BLaER1 (cell line): ENCODE measurements around the gene ABCA9.

Source experiments
- H3K27ac ChIP-seq: shearing (Covaris generic); formaldehyde crosslinking; 2 replicates; pipeline ENCODE4 v1.8.1; 2022
- H3K27me3 ChIP-seq: shearing (Covaris generic); formaldehyde crosslinking; 2 replicates; pipeline ENCODE4 v1.8.1; 2022
- H3K36me3 ChIP-seq: shearing (Covaris generic); formaldehyde crosslinking; 2 replicates; pipeline ENCODE4 v1.8.1; 2022
- H3K4me1 ChIP-seq: shearing (Covaris generic); formaldehyde crosslinking; 2 replicates; pipeline ENCODE4 v1.8.1; 2022
- H3K4me2 ChIP-seq: shearing (Covaris generic); formaldehyde crosslinking; 2 replicates; pipeline ENCODE4 v1.8.1; 2022
- H3K4me3 ChIP-seq: shearing (Covaris generic); formaldehyde crosslinking; 2 replicates; pipeline ENCODE4 v1.8.1; 2022
- H3K9ac ChIP-seq: shearing (Covaris generic); formaldehyde crosslinking; 2 replicates; pipeline ENCODE4 v1.8.1; 2022
- H3K9me3 ChIP-seq: shearing (Covaris generic); formaldehyde crosslinking; 2 replicates; pipeline ENCODE4 v1.8.1; 2022
- H4K20me1 ChIP-seq: shearing (Covaris generic); formaldehyde crosslinking; 2 replicates; pipeline ENCODE4 v1.8.1; 2022
- Cebpa-rat ChIP-seq: shearing (Covaris generic); IDR thresholded peaks from 2 replicates; pipeline ENCODE4 v1.8.1; 2022

ABCA9 gene, protein sequence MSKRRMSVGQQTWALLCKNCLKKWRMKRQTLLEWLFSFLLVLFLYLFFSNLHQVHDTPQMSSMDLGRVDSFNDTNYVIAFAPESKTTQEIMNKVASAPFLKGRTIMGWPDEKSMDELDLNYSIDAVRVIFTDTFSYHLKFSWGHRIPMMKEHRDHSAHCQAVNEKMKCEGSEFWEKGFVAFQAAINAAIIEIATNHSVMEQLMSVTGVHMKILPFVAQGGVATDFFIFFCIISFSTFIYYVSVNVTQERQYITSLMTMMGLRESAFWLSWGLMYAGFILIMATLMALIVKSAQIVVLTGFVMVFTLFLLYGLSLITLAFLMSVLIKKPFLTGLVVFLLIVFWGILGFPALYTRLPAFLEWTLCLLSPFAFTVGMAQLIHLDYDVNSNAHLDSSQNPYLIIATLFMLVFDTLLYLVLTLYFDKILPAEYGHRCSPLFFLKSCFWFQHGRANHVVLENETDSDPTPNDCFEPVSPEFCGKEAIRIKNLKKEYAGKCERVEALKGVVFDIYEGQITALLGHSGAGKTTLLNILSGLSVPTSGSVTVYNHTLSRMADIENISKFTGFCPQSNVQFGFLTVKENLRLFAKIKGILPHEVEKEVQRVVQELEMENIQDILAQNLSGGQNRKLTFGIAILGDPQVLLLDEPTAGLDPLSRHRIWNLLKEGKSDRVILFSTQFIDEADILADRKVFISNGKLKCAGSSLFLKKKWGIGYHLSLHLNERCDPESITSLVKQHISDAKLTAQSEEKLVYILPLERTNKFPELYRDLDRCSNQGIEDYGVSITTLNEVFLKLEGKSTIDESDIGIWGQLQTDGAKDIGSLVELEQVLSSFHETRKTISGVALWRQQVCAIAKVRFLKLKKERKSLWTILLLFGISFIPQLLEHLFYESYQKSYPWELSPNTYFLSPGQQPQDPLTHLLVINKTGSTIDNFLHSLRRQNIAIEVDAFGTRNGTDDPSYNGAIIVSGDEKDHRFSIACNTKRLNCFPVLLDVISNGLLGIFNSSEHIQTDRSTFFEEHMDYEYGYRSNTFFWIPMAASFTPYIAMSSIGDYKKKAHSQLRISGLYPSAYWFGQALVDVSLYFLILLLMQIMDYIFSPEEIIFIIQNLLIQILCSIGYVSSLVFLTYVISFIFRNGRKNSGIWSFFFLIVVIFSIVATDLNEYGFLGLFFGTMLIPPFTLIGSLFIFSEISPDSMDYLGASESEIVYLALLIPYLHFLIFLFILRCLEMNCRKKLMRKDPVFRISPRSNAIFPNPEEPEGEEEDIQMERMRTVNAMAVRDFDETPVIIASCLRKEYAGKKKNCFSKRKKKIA (N-terminal part only)

DNA sequence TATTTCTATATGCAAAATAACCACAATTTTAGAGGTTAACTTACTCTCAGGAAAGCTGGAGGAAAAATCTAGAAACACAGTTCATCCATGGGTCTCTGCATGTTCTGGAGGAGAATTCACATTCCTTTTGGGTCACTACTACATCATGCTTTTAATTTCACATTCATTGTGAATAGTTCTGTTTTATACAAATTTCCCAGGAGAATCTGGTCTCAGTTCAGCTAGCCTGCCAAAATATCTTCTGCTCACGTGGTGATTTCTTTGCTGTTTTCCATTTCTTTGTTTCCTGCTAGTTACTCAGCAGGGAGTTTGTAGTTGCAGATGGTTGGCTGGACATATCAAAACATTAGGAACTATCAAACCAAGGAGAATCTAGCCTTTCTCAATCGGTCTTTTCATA, at the start of gene ABCA9:
Gene ABCA9 (minus strand): TSS at position 106 of the 400 bp plus-strand sequence. CDS start 9,801 bp downstream, outside the sequence.
- no peaks in the 10 kb centered on the region for H4K20me1 ChIP-seq

DNA sequence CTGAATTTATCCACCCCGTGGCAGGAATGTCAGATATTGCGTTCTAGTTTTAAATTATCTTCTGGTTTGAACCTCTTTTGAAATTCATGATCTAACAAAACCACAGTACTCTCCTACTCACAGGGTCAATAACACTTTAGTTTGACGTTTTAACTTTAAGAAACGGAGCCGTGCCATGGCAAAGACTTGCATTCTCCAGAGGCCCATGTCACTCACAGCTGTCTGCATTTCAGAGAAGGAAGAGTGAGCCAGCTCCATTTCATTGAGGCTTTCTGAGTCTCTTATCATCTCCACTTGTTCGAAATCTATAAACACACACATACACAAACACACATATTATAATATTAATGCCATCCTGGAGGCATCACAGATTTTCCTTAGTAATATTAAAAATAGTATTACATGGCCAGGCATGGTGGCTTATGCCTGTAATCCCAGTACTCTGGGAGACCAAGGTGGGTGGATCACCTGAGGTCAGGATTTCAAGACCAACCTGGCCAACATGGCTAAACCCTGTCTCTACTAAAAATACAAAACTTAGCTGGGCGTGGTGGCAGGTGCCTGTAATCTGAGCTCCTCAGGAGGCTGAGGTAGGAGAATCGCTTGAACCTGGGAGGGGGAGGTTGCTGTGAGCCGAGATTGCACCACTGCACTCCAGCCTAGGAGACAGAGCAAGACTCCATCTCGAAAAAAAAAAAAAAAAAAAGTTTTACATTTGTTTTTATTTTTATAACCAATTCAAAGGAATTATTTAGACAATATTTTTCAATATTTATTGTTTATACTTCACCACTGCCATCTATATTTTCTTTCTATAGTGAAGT, 45.4 kb upstream of the ABCA9 start:
- Histone ChIP-seq H3K4me3 (no peak overlapping the region), H3K9ac (no peak overlapping the region), H3K27me3 (no peaks in the 10 kb centered on the region), H3K27ac (no peak overlapping the region), H3K36me3 (no peaks in the 10 kb centered on the region), H3K4me2 (no peak overlapping the region), H3K4me1 (no peaks in the 10 kb centered on the region), H4K20me1 (no peaks in the 10 kb centered on the region), H3K9me3 (no peaks in the 10 kb centered on the region)
- no peak for TF ChIP-seq Cebpa-rat

More for the DNA sequence above, at the start of gene ABCA9:
- Histone ChIP-seq H3K27me3 (no peaks in the 10 kb centered on the region), H3K36me3 (no peaks in the 10 kb centered on the region), H3K4me3 (no peak within 1 kb of the TSS; the same call in 1 of the 2 replicates), H3K9me3 (peaks cover 19% of the 10 kb centered on the region), H3K9ac (peak within 1 kb of the TSS; percentile 47), H3K4me2 (peak within 1 kb of the TSS; percentile 67), H3K27ac (peak within 1 kb of the TSS; percentile 70; the same call in 1 of the 2 replicates), H3K4me1 (peaks cover 37% of the 10 kb centered on the region)
- no peak for TF ChIP-seq Cebpa-rat

DNA sequence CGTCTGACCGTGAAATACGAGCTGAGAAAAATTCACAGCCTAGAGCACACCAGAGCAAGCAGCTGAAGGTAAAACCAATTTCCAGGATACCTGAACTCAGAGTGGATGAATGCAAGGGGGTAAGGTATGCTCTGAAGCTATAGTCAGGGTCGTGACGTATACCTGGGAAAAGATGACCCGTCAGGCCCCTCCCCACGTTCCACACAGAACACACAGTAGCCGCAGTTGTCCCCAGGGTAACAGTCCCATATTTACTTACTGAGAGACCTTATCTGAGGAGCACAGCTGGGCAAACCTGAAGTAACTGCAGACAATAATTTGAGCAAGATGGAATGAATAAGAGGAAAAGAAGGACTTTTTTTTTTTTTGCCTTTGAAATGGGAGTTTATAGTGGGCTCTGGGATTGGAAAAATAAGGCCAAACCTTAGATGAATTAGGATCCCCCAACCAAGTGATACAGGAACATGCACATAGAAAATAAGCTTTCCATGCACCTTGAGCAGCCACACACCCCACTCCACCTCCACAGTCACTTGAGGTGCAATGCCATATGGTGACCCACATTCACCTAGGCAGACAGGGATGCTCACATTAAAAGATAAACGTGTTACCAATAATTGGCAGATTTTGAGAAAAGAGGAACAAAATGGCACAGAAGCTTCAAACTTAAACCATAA, 43.0 kb upstream of the ABCA9 start:
- no peaks in the 10 kb centered on the region for H3K36me3 ChIP-seq
- H4K20me1 ChIP-seq, result no peaks in the 10 kb centered on the region
- TF ChIP-seq Cebpa-rat, result no peak
- H3K4me1 ChIP-seq, result no peaks in the 10 kb centered on the region
- H3K4me3 ChIP-seq, result no peak overlapping the region
- no peak overlapping the region for H3K4me2 ChIP-seq
- H3K9me3 ChIP-seq, result no peaks in the 10 kb centered on the region
- no peaks in the 10 kb centered on the region for H3K27me3 ChIP-seq
- no peak overlapping the region for H3K9ac ChIP-seq
- no peak overlapping the region for H3K27ac ChIP-seq

DNA sequence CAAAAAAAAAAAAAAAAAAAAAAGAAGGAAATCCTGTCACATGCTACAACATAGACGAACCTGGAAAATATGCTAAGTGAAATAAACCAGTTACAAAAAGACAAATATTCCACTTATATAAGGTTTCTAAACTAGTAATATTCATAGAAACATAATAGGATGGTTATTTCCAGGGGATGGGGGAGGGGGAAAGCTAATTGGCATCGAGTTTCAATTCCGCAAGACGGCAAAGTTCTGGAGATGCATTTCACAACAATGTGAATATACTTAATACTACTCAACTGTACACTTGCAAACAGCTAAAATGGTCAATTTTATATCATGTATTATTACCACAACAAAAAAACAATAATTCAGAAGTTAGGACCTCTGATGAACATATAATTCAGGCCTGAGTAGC, 37.9 kb upstream of the ABCA9 start:
- TF ChIP-seq Cebpa-rat, result no peak
- Histone ChIP-seq H3K4me2 (no peak overlapping the region), H3K4me1 (no peaks in the 10 kb centered on the region), H3K9me3 (no peaks in the 10 kb centered on the region), H4K20me1 (no peaks in the 10 kb centered on the region), H3K4me3 (no peak overlapping the region), H3K9ac (no peak overlapping the region), H3K27ac (no peak overlapping the region), H3K27me3 (no peaks in the 10 kb centered on the region), H3K36me3 (no peaks in the 10 kb centered on the region)

DNA sequence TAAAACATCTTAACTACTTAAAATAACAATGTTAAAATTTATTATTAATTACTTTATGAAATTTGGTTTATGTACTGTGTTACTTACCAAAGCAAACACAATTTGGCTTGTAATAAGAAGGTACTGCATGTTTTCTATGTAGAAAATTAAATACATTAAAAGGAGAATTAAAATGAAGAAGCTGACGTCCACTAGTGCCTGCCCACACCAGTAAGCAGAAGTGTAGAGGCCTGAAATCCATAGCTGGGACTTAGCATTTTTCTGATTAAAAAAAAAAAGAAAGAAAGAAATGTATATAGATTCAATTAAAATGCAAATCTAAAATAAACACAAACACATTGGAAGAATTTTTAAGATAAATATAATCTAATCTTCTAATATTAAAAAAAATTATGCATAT, 35.8 kb upstream of the ABCA9 start:
- H3K27me3 ChIP-seq, result no peaks in the 10 kb centered on the region

DNA sequence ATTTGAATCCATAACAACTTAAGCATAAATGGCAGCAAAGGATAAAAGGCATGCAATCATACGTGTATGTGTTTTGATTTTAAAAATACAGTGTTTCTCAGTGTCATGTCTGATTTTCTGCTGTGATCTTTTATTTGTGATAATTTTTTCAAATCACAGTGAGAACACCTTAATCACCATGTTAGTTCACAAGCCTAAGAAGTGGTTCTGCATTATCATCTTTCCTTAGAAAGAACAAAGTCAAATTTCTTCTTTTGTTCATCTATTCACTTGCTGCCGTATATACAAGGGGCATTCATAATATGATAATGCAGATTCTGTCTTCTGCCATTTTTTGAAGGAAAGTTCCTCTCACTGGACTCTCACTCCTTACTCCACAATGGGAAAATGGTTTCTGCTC, 33.3 kb upstream of the ABCA9 start:
- Histone ChIP-seq H3K36me3 (no peaks in the 10 kb centered on the region), H3K27me3 (no peaks in the 10 kb centered on the region), H3K4me1 (no peaks in the 10 kb centered on the region), H3K9ac (no peak overlapping the region), H3K9me3 (no peaks in the 10 kb centered on the region), H3K27ac (no peak overlapping the region), H3K4me2 (no peak overlapping the region), H4K20me1 (no peaks in the 10 kb centered on the region), H3K4me3 (no peak overlapping the region)
- TF ChIP-seq Cebpa-rat, result no peak

More for the DNA sequence above, 35.8 kb upstream of the ABCA9 start:
- Histone ChIP-seq H3K4me3 (no peak overlapping the region), H3K4me2 (no peak overlapping the region), H3K27ac (no peak overlapping the region), H4K20me1 (no peaks in the 10 kb centered on the region), H3K36me3 (no peaks in the 10 kb centered on the region), H3K4me1 (no peaks in the 10 kb centered on the region), H3K9me3 (no peaks in the 10 kb centered on the region), H3K9ac (no peak overlapping the region)
- no peak for TF ChIP-seq Cebpa-rat

DNA sequence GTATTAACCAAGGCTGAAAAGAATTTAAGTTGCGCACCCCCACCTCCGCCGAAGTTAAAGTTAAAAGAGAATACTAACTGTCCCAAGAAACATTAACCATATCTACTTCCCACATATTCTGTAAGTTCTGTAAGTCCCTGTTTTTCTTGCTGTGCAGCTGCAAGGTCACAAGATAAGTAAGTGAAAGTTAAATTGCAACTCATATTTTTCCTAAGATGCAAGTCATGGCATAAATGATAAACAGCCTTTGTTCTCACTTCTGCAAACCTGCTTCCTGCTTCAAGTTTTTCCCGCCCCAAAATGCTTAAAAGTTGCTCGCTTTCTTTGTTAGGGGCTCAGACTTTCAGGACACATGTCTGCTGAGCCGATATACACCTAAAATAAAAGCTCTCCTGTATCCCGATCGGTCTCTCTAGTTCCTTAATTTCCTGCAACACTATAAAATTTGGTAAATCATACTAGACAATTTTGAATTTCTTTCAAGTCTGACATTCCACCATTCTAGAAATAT, 32.6 kb upstream of the ABCA9 start:
- H3K27ac ChIP-seq, result no peak overlapping the region
- no peak overlapping the region for H3K4me3 ChIP-seq
- peak overlapping the region; percentile 31; the same call in 1 of the 2 replicates for H3K4me2 ChIP-seq

DNA sequence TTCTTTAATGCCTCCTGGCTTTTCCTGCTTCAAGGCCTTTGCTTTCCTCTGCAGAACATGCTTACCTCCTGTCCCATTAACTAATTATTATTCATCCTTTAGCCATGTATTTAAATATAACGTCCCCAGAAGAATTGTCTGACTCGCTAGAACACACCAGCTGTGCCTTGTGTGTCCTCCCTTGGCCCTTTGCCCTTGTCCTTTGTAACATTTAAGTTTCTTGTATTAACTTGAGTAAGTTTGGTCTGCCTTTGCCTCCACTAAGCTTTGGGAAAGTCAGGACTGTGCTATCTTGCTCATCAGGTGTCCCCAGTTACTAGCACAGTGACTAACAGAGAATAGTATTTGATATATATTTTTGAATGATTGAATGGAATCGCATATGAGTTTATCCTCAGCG, 29.6 kb upstream of the ABCA9 start:
- Histone ChIP-seq H3K27me3 (no peaks in the 10 kb centered on the region), H3K27ac (no peak overlapping the region), H3K36me3 (no peaks in the 10 kb centered on the region), H3K4me2 (no peak overlapping the region), H3K4me1 (no peaks in the 10 kb centered on the region), H3K9me3 (no peaks in the 10 kb centered on the region), H3K9ac (no peak overlapping the region), H3K4me3 (no peak overlapping the region), H4K20me1 (no peaks in the 10 kb centered on the region)
- TF ChIP-seq Cebpa-rat, result no peak

More for the DNA sequence above, 32.6 kb upstream of the ABCA9 start:
- no peak overlapping the region for H3K9ac ChIP-seq
- no peaks in the 10 kb centered on the region for H4K20me1 ChIP-seq
- no peaks in the 10 kb centered on the region for H3K4me1 ChIP-seq
- no peaks in the 10 kb centered on the region for H3K27me3 ChIP-seq
- H3K36me3 ChIP-seq, result no peaks in the 10 kb centered on the region
- H3K9me3 ChIP-seq, result no peaks in the 10 kb centered on the region
- no peak for TF ChIP-seq Cebpa-rat
